Measurements from ENCODE around the gene SLC27A3.
A peak's percentile ranks its signal among the peaks of the same experiment; 100 is the strongest.

Gene SLC27A3

DNA sequence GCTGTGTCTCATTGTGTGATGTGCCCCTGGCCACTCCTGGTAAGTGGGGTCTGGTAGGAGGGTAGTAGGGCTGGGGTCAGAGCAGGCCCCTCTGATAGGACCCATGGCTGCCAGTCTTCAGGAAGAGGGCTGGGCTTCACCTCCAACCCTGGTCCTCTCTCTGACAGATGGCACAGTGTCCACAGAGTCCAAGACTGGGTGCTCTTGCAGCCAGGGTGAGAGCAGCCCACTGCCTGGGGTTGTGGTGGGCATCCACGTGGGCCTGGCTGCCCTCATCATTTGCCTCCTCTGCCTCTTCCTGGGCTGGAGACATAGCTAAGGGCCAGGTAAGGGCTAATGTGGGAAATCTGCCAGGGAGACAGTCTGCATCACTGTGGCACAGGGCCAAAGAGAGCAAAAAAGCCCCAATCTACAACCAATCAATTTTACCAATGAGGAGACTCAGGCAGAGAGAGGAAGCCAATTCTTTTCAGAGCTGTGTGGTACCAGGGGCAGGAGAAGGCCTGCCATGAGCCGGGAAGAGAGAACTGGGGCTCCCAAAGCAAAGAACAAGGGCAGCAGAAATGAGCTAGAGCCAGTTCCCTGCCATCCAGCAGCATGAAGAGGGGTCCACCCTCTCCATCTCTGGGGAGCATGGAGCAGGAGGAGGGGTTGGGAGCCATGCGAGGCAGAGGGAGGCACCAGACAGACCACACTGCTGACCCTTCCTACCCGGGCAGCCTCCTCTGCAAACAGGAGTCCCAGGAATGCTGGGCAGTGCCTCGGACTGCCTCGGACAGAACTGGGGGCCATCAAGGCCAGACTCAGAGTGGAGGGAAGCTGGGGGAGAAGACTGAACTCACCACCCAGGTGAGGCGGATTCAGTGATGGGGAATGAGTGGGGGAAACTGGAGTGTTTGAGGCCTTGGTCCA is 26.8 kb downstream of the SLC27A3 start:
- H3K4me3 ChIP-seq (replicated peaks; ENCODE audit: low read depth, low read length) = no peak overlapping the region
- TF ChIP-seq, protein P1, sequence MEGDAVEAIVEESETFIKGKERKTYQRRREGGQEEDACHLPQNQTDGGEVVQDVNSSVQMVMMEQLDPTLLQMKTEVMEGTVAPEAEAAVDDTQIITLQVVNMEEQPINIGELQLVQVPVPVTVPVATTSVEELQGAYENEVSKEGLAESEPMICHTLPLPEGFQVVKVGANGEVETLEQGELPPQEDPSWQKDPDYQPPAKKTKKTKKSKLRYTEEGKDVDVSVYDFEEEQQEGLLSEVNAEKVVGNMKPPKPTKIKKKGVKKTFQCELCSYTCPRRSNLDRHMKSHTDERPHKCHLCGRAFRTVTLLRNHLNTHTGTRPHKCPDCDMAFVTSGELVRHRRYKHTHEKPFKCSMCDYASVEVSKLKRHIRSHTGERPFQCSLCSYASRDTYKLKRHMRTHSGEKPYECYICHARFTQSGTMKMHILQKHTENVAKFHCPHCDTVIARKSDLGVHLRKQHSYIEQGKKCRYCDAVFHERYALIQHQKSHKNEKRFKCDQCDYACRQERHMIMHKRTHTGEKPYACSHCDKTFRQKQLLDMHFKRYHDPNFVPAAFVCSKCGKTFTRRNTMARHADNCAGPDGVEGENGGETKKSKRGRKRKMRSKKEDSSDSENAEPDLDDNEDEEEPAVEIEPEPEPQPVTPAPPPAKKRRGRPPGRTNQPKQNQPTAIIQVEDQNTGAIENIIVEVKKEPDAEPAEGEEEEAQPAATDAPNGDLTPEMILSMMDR (IDR thresholded peaks at IDR 0.05; ENCODE audit: low read length, missing control alignments) = no peak
- DNase-seq (ENCODE audit: low read depth) = no peak

DNA sequence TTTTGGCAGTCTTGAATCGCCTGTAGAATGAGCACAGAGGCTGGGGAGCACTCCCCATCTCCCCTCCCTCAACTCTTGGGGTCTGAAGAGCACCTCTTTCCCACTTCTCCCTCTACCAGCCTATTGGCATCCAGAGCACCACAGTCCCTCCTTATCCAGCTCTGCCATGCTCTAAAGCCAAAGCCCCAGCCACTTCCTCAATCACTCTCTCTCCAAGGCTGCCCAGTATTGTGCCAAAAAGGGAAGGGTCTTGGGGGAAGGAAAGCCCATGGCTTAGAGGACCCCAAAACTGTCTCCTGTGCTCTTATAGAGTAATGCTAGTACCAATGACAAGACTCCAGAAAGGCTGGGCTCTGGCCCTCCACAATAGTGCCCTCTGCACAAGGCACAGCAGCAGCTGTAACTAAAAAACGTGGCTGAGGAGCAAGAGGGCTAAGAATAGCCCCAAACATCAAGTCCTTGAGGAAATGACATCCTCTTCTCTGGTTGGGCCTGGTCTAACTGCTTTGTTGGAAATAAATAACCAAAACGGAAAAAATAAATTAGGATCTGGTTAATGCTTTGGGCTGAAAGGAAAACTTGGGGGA is 28.4 kb downstream of the SLC27A3 start:
- no peak for DNase-seq (ENCODE audit: low read depth)
- TF ChIP-seq, protein P1 (IDR thresholded peaks at IDR 0.05; ENCODE audit: low read length, missing control alignments) = no peak
- H3K4me3 ChIP-seq (replicated peaks; ENCODE audit: low read depth, low read length) = no peak overlapping the region

DNA sequence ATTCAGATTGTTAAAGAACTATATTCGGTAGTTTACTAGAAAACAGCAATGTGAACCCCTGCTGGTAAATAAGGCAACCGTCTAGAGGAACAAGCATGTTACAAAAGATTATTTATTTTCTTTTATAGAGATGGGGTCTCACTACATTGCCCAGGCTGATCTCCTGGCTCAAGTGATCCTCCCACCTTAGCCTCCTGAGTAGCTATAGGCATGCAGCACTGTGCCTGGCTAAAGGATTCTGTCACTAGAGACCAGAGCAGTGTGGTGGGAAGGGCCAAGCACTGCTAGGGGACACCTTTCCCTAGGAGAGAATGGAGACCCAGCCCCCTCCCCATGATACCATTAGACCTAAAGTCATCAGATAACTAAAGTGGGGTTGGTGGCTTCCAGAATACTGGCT is 28.9 kb downstream of the SLC27A3 start:
- TF ChIP-seq, protein P1 (IDR thresholded peaks at IDR 0.05; ENCODE audit: low read length, missing control alignments) = no peak
- no peak for DNase-seq (ENCODE audit: low read depth)
- H3K4me3 ChIP-seq (replicated peaks; ENCODE audit: low read depth, low read length) = no peak overlapping the region

DNA sequence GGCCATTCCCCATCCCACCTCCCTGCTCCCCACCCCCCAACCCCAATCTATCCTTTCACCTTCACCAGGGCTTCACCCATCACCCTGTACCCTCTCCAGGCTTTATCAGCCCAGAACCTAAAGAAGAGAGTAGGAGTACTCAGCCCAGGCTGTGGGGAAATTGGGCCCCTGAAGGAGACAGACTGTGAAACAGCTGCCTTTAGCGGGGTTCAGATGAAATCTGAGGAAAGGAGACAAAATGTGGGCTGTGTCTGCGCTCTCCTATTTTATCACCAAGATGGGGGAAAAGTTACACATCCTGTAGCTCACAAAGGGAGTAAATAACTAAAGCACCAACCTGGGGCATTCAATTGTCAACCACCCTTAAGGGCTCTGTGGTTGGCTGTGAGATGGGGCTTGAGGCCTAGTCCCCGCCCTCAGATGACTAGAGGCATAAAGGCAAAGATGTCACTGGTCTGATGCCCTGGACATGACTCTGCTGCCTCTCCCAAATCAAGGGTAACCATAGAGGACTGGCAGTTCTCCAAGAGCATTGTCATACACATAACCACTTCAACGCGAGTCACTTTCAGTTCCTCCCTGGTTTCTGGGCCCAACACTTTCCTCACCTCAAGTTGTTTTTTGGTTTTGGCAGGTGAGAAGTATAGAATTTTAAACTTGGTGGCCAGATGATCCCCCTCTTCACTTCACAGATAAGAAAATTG is 30.0 kb downstream of the SLC27A3 start:
- DNase-seq (ENCODE audit: low read depth) = peak; percentile 76
- H3K4me3 ChIP-seq (replicated peaks; ENCODE audit: low read depth, low read length) = no peak overlapping the region
- TF ChIP-seq, protein P1 (IDR thresholded peaks at IDR 0.05; ENCODE audit: low read length, missing control alignments) = no peak

DNA sequence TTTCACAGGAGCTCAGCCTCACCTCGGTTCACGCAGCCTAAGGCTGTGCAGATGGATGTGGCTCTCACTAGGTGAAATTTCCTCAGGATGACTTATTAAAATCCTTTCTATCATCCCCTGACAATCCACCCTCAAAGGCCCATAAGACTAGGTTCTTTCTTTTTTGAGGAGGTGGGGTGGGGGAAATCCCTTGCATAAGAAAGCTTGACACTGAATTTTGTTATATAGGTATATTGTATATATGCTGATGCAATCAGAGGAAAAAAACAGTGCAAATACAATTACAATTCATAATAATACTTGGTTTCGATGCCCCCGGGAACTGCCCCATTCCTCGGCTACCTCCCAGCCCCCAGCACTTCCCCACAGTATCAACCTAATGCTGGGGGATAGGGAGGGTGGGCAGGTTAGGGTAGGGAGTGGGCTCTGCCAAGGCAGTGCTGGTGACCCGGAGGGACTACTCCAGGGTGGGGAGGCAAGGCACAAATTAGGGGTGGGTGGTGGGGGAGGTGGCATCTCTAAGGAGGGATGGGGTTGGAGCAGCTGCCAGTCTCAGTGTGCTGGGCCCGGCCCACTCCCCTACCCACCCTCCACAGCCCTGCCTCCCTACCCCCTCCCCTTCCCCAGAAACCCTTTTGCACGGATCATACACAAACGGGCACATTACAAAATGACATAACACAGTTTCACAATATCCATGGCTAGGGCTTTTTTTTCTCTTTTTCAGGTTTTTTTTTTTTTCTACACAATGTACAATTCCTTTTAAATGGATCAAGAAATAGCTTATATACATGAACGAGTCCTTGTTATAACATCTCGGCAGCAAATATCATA is 30.9 kb downstream of the SLC27A3 start:
- TF ChIP-seq, protein P1 (IDR thresholded peaks at IDR 0.05; ENCODE audit: low read length, missing control alignments) = no peak
- no peak overlapping the region for H3K4me3 ChIP-seq (replicated peaks; ENCODE audit: low read depth, low read length)
- DNase-seq (ENCODE audit: low read depth) = peak; percentile 7

DNA sequence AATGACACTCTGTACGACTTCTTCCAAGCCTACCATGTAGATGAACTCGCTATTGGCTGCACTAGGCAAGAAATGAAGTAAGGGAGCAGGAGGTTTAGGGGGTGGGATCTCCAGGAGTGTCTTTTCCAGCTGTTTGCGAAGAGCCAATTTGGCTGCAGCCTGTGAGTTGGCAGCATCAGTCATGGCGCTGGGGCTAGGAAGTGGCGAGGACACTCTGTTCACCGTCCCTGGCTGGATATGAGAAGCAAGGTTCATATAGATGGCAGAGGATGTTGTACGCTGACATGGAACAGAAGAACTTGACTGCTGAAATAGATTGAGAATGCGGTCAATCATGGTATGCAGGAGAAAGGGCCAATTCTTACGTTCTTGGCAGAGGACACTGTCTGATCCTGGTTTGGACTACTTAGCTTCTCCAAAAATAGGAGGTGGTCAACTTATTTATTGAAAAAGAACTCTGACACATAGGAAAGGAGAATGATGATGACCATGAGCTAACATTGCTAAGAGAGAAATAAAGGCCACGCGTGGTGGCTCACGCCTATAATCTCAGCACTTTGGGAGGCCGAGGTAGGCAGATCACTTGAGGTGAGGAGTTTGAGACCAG is 41.2 kb downstream of the SLC27A3 start:
- DNase-seq (ENCODE audit: low read depth) = no peak
- H3K4me3 ChIP-seq (replicated peaks; ENCODE audit: low read depth, low read length) = no peak overlapping the region
- TF ChIP-seq, protein P1 (IDR thresholded peaks at IDR 0.05; ENCODE audit: low read length, missing control alignments) = no peak
